HepG2 (cell line): ENCODE data around the gene RICTOR. TPM values are rescaled to one million over a fixed set of nuclear protein-coding genes. Genes with fewer than 3 reads are reported as not detected.

Experiments
- EZH2 ChIP-seq: conservative IDR thresholded peaks from 2 replicates; pipeline ENCODE4 v1.6.1; 2012; ENCODE audit warnings: mild to moderate bottlenecking, low read depth, low read length, moderate library complexity
- HMG20A ChIP-seq: IDR thresholded peaks from 2 replicates; pipeline ENCODE4 v1.6.1; 2016; ENCODE audit warnings: borderline replicate concordance
- MLX ChIP-seq: IDR thresholded peaks from 2 replicates; pipeline ENCODE4 v1.6.1; 2016
- NFIC ChIP-seq: IDR thresholded peaks from 2 replicates; pipeline ENCODE4 v1.6.1; 2012; ENCODE audit warnings: mild to moderate bottlenecking, low read length, inconsistent platforms
- POLR2G ChIP-seq: fragments of 200-400 bp; formaldehyde crosslinking; IDR thresholded peaks from 2 replicates; pipeline ENCODE4 v1.6.1; 2018; ENCODE audit warnings: mild to moderate bottlenecking, low read depth, low read length, moderate library complexity
- PRDM15 ChIP-seq: sonication (generic); formaldehyde crosslinking; IDR thresholded peaks from 2 replicates; pipeline ENCODE4 v1.4.0; 2020; ENCODE audit warnings: missing genetic modification reagents
- RBM22 ChIP-seq: fragments of 200-400 bp; formaldehyde crosslinking; optimal IDR thresholded peaks from 2 replicates; pipeline ENCODE3; 2017; ENCODE audit warnings: mild to moderate bottlenecking, low read length, moderate library complexity
- RXRA ChIP-seq: sonication (generic); formaldehyde crosslinking; IDR thresholded peaks from 2 replicates; pipeline ENCODE4 v1.5.1; 2020; ENCODE audit warnings: missing genetic modification reagents
- TCF7L2 ChIP-seq: IDR thresholded peaks from 2 replicates; pipeline ENCODE4 v1.6.1; 2011; ENCODE audit warnings: mild to moderate bottlenecking, low read depth, low read length, moderate library complexity
- TERF1 ChIP-seq: sonication (generic); formaldehyde crosslinking; IDR thresholded peaks from 2 replicates; pipeline ENCODE4 v1.8.0; 2022; ENCODE audit warnings: mild to moderate bottlenecking, missing genetic modification reagents, moderate library complexity
- ZBTB49 ChIP-seq: sonication (generic); formaldehyde crosslinking; IDR thresholded peaks from 2 replicates; pipeline ENCODE4 v1.4.0; 2020; ENCODE audit warnings: missing genetic modification reagents, borderline replicate concordance
- ZNF143 ChIP-seq: sonication (generic); formaldehyde crosslinking; IDR thresholded peaks from 2 replicates; pipeline ENCODE4 v1.4.0; 2020; ENCODE audit warnings: missing genetic modification reagents
- ZNF460 ChIP-seq: sonication (generic); formaldehyde crosslinking; IDR thresholded peaks from 2 replicates; pipeline ENCODE4 v1.5.1; 2020; ENCODE audit warnings: missing genetic modification reagents, mild to moderate bottlenecking, borderline replicate concordance
- ZNF646 ChIP-seq: sonication (generic); formaldehyde crosslinking; IDR thresholded peaks from 2 replicates; pipeline ENCODE4 v1.9.0; 2021; ENCODE audit warnings: mild to moderate bottlenecking, missing genetic modification reagents
- polyA plus RNA-seq, 8 experiments: library from polyadenylated mRNA; depleted of rRNA in 3 of 8; stranded (reverse) in 7 of 8; unstranded in 1 of 8; fragments of >200 nt; fragmentation: Illumina TruSeq in 4 of 8; extraction: Trizol in 4 of 8; gene quantifications; 2 replicates each; pipeline versions ENCODE4 v1.2.1 to v1.2.3, GENCODE V29; 2011 to 2016; ENCODE audit warnings: low read depth in 4 of 8, missing spikeins in 1 of 8, mixed read lengths in 1 of 8; ENCODE audit not compliant: insufficient read depth in 1 of 8
- total RNA-seq, 5 experiments: library from RNA; depleted of rRNA; stranded (reverse); fragments of >200 nt; fragmentation: Illumina TruSeq; extraction: Trizol; gene quantifications; 2 replicates each; pipeline ENCODE4 v1.2.3, GENCODE V29; 2016; ENCODE audit warnings: low read depth in 1 of 5

RICTOR gene
- total and polyA plus RNA-seq, 2 of the 13 experiments (the other 11 are each of a cell fraction or from before 2014, with no cell fraction given) = 10.7 to 15.4 TPM

GRCh38 chr5:39074017-39074814 lies at the start of gene RICTOR (continued):
- TF ChIP-seq PRDM15 (CRISPR knock-in tag) = no peak; the same call in 1 of the 2 replicates
- TF ChIP-seq NFIC = no peak
- TF ChIP-seq POLR2G = peak; percentile 80
- 0 out of 2 replicates have a peak, but pooled peaks have one; percentile 31 for TF ChIP-seq TERF1 (CRISPR knock-in tag)
- TF ChIP-seq TCF7L2 = no peak
- TF ChIP-seq ZBTB49 (CRISPR knock-in tag) = no peak
- no peak for TF ChIP-seq RBM22
- TF ChIP-seq ZNF143 (CRISPR knock-in tag) = no peak; the same call in 1 of the 2 replicates
- TF ChIP-seq EZH2 = no peak
- peak; percentile 64 for TF ChIP-seq RXRA (CRISPR knock-in tag)
- TF ChIP-seq HMG20A = no peak
- no peak; the same call in 1 of the 2 replicates for TF ChIP-seq ZNF646 (CRISPR knock-in tag)
- TF ChIP-seq ZNF460 (CRISPR knock-in tag) = peak; percentile 27; the same call in 1 of the 2 replicates
- no peak for TF ChIP-seq MLX (CRISPR knock-in tag)
